HG03460 (cell line): ENCODE data around the gene BUB3.

ENCODE experiments used
- ATAC-seq: cut with Tn5 transposase; IDR thresholded peaks from one replicate; pipeline ENCODE4 v1.9.1; 2021; ENCODE audit not compliant: unreplicated experiment

Gene BUB3

GRCh38 chr10:123154092-123154710, at the start of gene BUB3:
Gene BUB3 (plus strand): TSS chr10:123154402. CDS start chr10:123154918, 516 bp downstream.
- ATAC-seq = peak; percentile 88

GRCh38 chr10:123109466-123109865, 44.7 kb upstream of the BUB3 start:
- no peak for ATAC-seq

GRCh38 chr10:123117644-123118417, 36.4 kb upstream of the BUB3 start:
- no peak for ATAC-seq

GRCh38 chr10:123119081-123119480, 35.1 kb upstream of the BUB3 start:
- ATAC-seq = no peak

- no peak for ATAC-seq
Measured at GRCh38 chr10:123126246-123126645, 28.0 kb upstream of the BUB3 start.

- no peak for ATAC-seq
Measured at GRCh38 chr10:123129618-123130271, 24.5 kb upstream of the BUB3 start.

GRCh38 chr10:123132576-123133477, 21.4 kb upstream of the BUB3 start:
- no peak for ATAC-seq

GRCh38 chr10:123133541-123134342, 20.5 kb upstream of the BUB3 start:
- ATAC-seq = no peak

- no peak for ATAC-seq
Measured at GRCh38 chr10:123134343-123134914, 19.8 kb upstream of the BUB3 start.

GRCh38 chr10:123134915-123135414, 19.2 kb upstream of the BUB3 start:
- ATAC-seq = no peak

- ATAC-seq = no peak
Measured at GRCh38 chr10:123135415-123136141, 18.6 kb upstream of the BUB3 start, which contains the start of gene HMX3. Gene HMX3 (plus strand): TSS chr10:123135970. CDS start chr10:123136051, 81 bp downstream.

- no peak for ATAC-seq
Measured at GRCh38 chr10:123136221-123136805, 17.9 kb upstream of the BUB3 start.

- no peak for ATAC-seq
Measured at GRCh38 chr10:123136806-123137642, 17.2 kb upstream of the BUB3 start.

GRCh38 chr10:123139165-123139520, 15.1 kb upstream of the BUB3 start:
- no peak for ATAC-seq

GRCh38 chr10:123139521-123140163, 14.6 kb upstream of the BUB3 start:
- ATAC-seq = no peak

GRCh38 chr10:123140164-123140982, 13.8 kb upstream of the BUB3 start:
- ATAC-seq = no peak
